Body of pancreas (tissue), 4 donors: ENCODE data around the gene CACNA2D4. TPM values are rescaled to one million over a fixed set of nuclear protein-coding genes. Genes with fewer than 3 reads are reported as not detected.

ENCODE experiments used
- ATAC-seq: fragments of 150-250 bp; one replicate; pipeline ENCODE4 v1.9.1; 2016
- DNase-seq, 4 donors: peaks; one replicate each; pipeline ENCODE4 v3.0.0-alpha.2; 2019
- H3K27ac ChIP-seq, 4 donors: fragments of 200-600 bp; sonication (generic); 1 replicate in 3 of 4; 2 replicates in 1 of 4; pipeline versions ENCODE4 v1.5.1 to v1.6.1; 2016 to 2019; ENCODE audit warnings: mild to moderate bottlenecking in 1 of 4, mixed read lengths in 1 of 4, moderate library complexity in 1 of 4
- H3K27me3 ChIP-seq, 2 donors: fragments of 200-600 bp; sonication (generic); one replicate each; pipeline ENCODE4 v1.6.0; 2016; ENCODE audit warnings: mild to moderate bottlenecking in 1 of 2
- H3K36me3 ChIP-seq, 2 donors: fragments of 200-600 bp; sonication (generic); replicated peaks in 1 of 2; 2 replicates each; pipeline ENCODE4 v1.5.1; 2016; ENCODE audit warnings: low read depth in 2 of 2; ENCODE audit not compliant: insufficient read depth in 1 of 2
- H3K4me1 ChIP-seq: fragments of 200-600 bp; sonication (generic); one replicate; pipeline ENCODE4 v1.6.0; 2016
- H3K4me3 ChIP-seq, 2 donors: fragments of 200-600 bp; sonication (generic); 1 replicate in 1 of 2; 2 replicates in 1 of 2; pipeline ENCODE4 v1.5.1; 2016 to 2019
- H3K9me3 ChIP-seq, 3 donors: fragments of 200-600 bp; sonication (generic); 1 replicate in 2 of 3; 2 replicates in 1 of 3; pipeline ENCODE4 v1.5.1; 2016
- CTCF ChIP-seq, 7 experiments: fragments of 450-650 bp in 4 of 7; fragments of 200-600 bp in 3 of 7; sonication (generic) in 3 of 7; IDR thresholded peaks; one replicate each; pipeline ENCODE4 v1.5.1; 2016 to 2019; ENCODE audit warnings: antibody characterized with exemption in 7 of 7
- POLR2A ChIP-seq, 3 donors: fragments of 450-650 bp; IDR thresholded peaks; one replicate each; pipeline ENCODE4 v1.6.1; 2016; ENCODE audit warnings: antibody characterized with exemption in 3 of 3, mild to moderate bottlenecking in 2 of 3
- WGBS, 2 donors: methylation state at CpG; one replicate each; pipeline ENCODE4 v1.1.5; 2017; 5-methylcytosine and 5-hydroxymethylcytosine counted together
- intact Hi-C: fragments of 100-400 bp; cut with DNase I; formaldehyde crosslinking; loops from one replicate; pipeline ENCODE4 v1.15.1; 2023
- total RNA-seq, 2 donors: library from RNA; depleted of rRNA; stranded (reverse); fragments of >200 nt; gene quantifications; one replicate each; pipeline ENCODE4 v1.1.0, GENCODE V29; 2016

Gene CACNA2D4
- total RNA-seq, 2 donors from 2014 or later, result 3.6 TPM; not detected in 1

- DNase-seq (no peak), ATAC-seq (no peak)
- Histone ChIP-seq H3K9me3 (no peaks in the 10 kb centered on the region), H3K27me3 (no peaks in the 10 kb centered on the region), H3K4me3 (no peak overlapping the region), H3K36me3 (no peaks in the 10 kb centered on the region), H3K4me1 (no peaks in the 10 kb centered on the region), H3K27ac (no peak overlapping the region)
- TF ChIP-seq POLR2A (IDR thresholded peaks at IDR 0.05) (no peak), CTCF (IDR thresholded peaks at IDR 0.05) (no peak)
- 71 to 81% methylated on average over 8 of the region's 8 CpGs for WGBS, 2 donors
- intact Hi-C loops, result no loop called here
These were observed 41.1 kb downstream of the CACNA2D4 start for GRCh38 chr12:1877169-1877878.

GRCh38 chr12:1876086-1876485 is 42.4 kb downstream of the CACNA2D4 start:
- WGBS, 2 donors, result 38 to 39% methylated on average over 3 of the region's 3 CpGs
- Histone ChIP-seq H3K9me3 (no peaks in the 10 kb centered on the region), H3K4me1 (no peaks in the 10 kb centered on the region), H3K36me3 (no peaks in the 10 kb centered on the region), H3K4me3 (no peak overlapping the region), H3K27me3 (no peaks in the 10 kb centered on the region), H3K27ac (no peak overlapping the region)
- TF ChIP-seq CTCF (IDR thresholded peaks at IDR 0.05) (no peak), POLR2A (IDR thresholded peaks at IDR 0.05) (no peak)
- DNase-seq, result no peak
- intact Hi-C loops, result no loop called here
- no peak for ATAC-seq

- WGBS, 2 donors, result 26 to 43% methylated on average over 3 to 6 of the region's 6 CpGs
- Histone ChIP-seq H3K4me1 (no peaks in the 10 kb centered on the region), H3K9me3 (no peaks in the 10 kb centered on the region), H3K27ac (no peak overlapping the region), H3K4me3 (no peak overlapping the region), H3K36me3 (no peaks in the 10 kb centered on the region), H3K27me3 (no peaks in the 10 kb centered on the region)
- ATAC-seq (no peak), DNase-seq (no peak)
- TF ChIP-seq POLR2A (IDR thresholded peaks at IDR 0.05) (no peak), CTCF (IDR thresholded peaks at IDR 0.05) (no peak)
- intact Hi-C loops, result no loop called here
These were observed 42.8 kb downstream of the CACNA2D4 start for GRCh38 chr12:1875608-1876007.

GRCh38 chr12:1873531-1874510 is 44.6 kb downstream of the CACNA2D4 start:
- WGBS, 2 donors, result 63 to 69% methylated on average over 5 of the region's 5 CpGs

More at GRCh38 chr12:1873531-1874510, 44.6 kb downstream of the CACNA2D4 start:
- Histone ChIP-seq H3K4me3 (no peak overlapping the region), H3K9me3 (no peaks in the 10 kb centered on the region), H3K27me3 (no peaks in the 10 kb centered on the region), H3K4me1 (no peaks in the 10 kb centered on the region), H3K27ac (no peak overlapping the region), H3K36me3 (no peaks in the 10 kb centered on the region)
- ATAC-seq (no peak), DNase-seq (no peak)
- intact Hi-C loops, result no loop called here
- no peak for TF ChIP-seq CTCF (IDR thresholded peaks at IDR 0.05)
- no peak for TF ChIP-seq POLR2A (IDR thresholded peaks at IDR 0.05)
